GM12878 (cell line): ENCODE results near the gene SYT14. TPM values are rescaled to one million over a fixed set of nuclear protein-coding genes. Genes with fewer than 3 reads are reported as not detected.

ENCODE experiments used
- ATAC-seq: fragments of 200-7000 bp; cut with Tn5 transposase; 3 replicates; pipeline ENCODE4 v1.9.1; 2020; ENCODE audit warnings: mild to moderate bottlenecking, moderate library complexity
- BruUV-seq: library from RNA; stranded (reverse); fragments of 400-500 nt; replicated peaks from 2 replicates; lab custom pipeline; 2021; lab: Mats Ljungman, UMichigan
- CTCF ChIA-PET: fragments of 300-600 bp; sonication (Branson Sonifier 250); formaldehyde crosslinking; extraction: SDS; loops from one replicate; lab custom pipeline; 2021; ENCODE audit warnings: inconsistent platforms; lab: Yijun Ruan, JAX
- POLR2A ChIA-PET: fragments of 350-600 bp; formaldehyde crosslinking; extraction: SDS; loops from one replicate; lab custom pipeline; 2021; ENCODE audit warnings: inconsistent platforms; lab: Charles Lee
- RAD21 ChIA-PET: fragments of 300-600 bp; sonication (Branson Sonifier 250); formaldehyde crosslinking; loops from one replicate; lab custom pipeline; 2023; ENCODE audit warnings: antibody characterized with exemption; ENCODE audit not compliant: unreplicated experiment; lab: Charles Lee
- SMC1A ChIA-PET: fragments of 300-600 bp; sonication (Branson Sonifier 250); formaldehyde crosslinking; loops from one replicate; lab custom pipeline; 2023; ENCODE audit not compliant: unreplicated experiment, uncharacterized antibody; lab: Charles Lee
- DNase-seq: peaks from one replicate; pipeline ENCODE4 v3.0.0-alpha.2; 2011; ENCODE audit warnings: low read depth, low spot score
- FAIRE-seq: peaks from 3 replicates; lab custom pipeline; 2011; peaks lifted over from hg19 to GRCh38; lab: Jason Lieb, UNC
- H2AFZ ChIP-seq: 2 replicates; pipeline ENCODE4 v1.6.0; 2011; ENCODE audit warnings: low read depth, low read length, control low read depth; ENCODE audit not compliant: control insufficient read depth
- H3K27ac ChIP-seq: 2 replicates; pipeline ENCODE4 v1.5.1; 2011; ENCODE audit warnings: control low read depth; ENCODE audit not compliant: control insufficient read depth, insufficient read depth
- H3K27me3 ChIP-seq, 2 experiments: replicated peaks in 1 of 2; 2 replicates each; pipeline versions ENCODE4 v1.6.0 to v1.6.1; 2011; ENCODE audit warnings: low read length in 1 of 2; ENCODE audit not compliant: control insufficient read depth in 2 of 2, insufficient read depth in 2 of 2
- H3K36me3 ChIP-seq, 2 experiments: 2 replicates each; pipeline ENCODE4 v1.5.1; 2011; ENCODE audit warnings: low read length in 1 of 2; ENCODE audit not compliant: control insufficient read depth in 2 of 2, insufficient read depth in 2 of 2
- H3K4me1 ChIP-seq: 2 replicates; pipeline ENCODE4 v1.6.1; 2011; ENCODE audit warnings: mild to moderate bottlenecking, low read length, moderate library complexity, mixed read lengths; ENCODE audit not compliant: control insufficient read depth, insufficient read depth
- H3K4me2 ChIP-seq: 2 replicates; pipeline ENCODE4 v1.6.0; 2011; ENCODE audit warnings: control low read depth; ENCODE audit not compliant: control insufficient read depth, insufficient read depth
- H3K4me3 ChIP-seq: fragments of 200-600 bp; sonication (generic); 2 replicates; pipeline ENCODE4 v1.5.1; 2016
- H3K79me2 ChIP-seq: 2 replicates; pipeline ENCODE4 v1.6.0; 2011; ENCODE audit warnings: low read length; ENCODE audit not compliant: control insufficient read depth, insufficient read depth
- H3K9ac ChIP-seq: 2 replicates; pipeline ENCODE4 v1.8.0; 2011; ENCODE audit warnings: low read length, control low read depth, mixed read lengths; ENCODE audit not compliant: control insufficient read depth, insufficient read depth
- H3K9me3 ChIP-seq: replicated peaks from 3 replicates; pipeline ENCODE4 v1.5.1; 2011; ENCODE audit warnings: mild to moderate bottlenecking, low read length; ENCODE audit not compliant: control insufficient read depth, insufficient read depth
- H4K20me1 ChIP-seq: 2 replicates; pipeline ENCODE4 v1.6.0; 2011; ENCODE audit not compliant: control insufficient read depth, insufficient read depth
- BCLAF1 ChIP-seq: fragments of 450-650 bp; IDR thresholded peaks from 2 replicates; pipeline ENCODE4 v1.6.1; 2017; ENCODE audit warnings: antibody characterized with exemption, mild to moderate bottlenecking, moderate library complexity
- CEBPB ChIP-seq, 2 experiments: fragments of 150-350 bp in 1 of 2; IDR thresholded peaks; 2 replicates each; pipeline ENCODE4 v1.6.1; 2012 to 2014; ENCODE audit warnings: low read depth in 2 of 2, low read length in 2 of 2, borderline replicate concordance in 1 of 2, inconsistent platforms in 1 of 2
- CREM ChIP-seq: IDR thresholded peaks from 2 replicates; pipeline ENCODE4 v1.6.1; 2014; ENCODE audit warnings: antibody characterized with exemption, low read depth
- EED ChIP-seq: sonication (generic); IDR thresholded peaks from 2 replicates; pipeline ENCODE4 v1.6.1; 2016; ENCODE audit warnings: antibody characterized with exemption, low read depth
- HDGF ChIP-seq: fragments of 450-650 bp; IDR thresholded peaks from 2 replicates; pipeline ENCODE4 v1.6.1; 2016; ENCODE audit warnings: antibody characterized with exemption
- MYC ChIP-seq: IDR thresholded peaks from 2 replicates; pipeline ENCODE4 v1.6.1; 2011; ENCODE audit warnings: mild to moderate bottlenecking, low read length, moderate library complexity, inconsistent platforms; ENCODE audit not compliant: insufficient read depth, insufficient replicate concordance, insufficient read length, severe bottlenecking
- PML ChIP-seq: IDR thresholded peaks from 2 replicates; pipeline ENCODE4 v1.6.1; 2012; ENCODE audit warnings: low read length, inconsistent platforms
- POU2F2 ChIP-seq: IDR thresholded peaks from 3 replicates; pipeline ENCODE4 v1.6.1; 2011; ENCODE audit warnings: low read depth, mild to moderate bottlenecking, low read length, borderline replicate concordance
- SMAD1 ChIP-seq: fragments of 450-650 bp; IDR thresholded peaks from 2 replicates; pipeline ENCODE4 v1.6.1; 2018; ENCODE audit warnings: mild to moderate bottlenecking, low read depth; ENCODE audit not compliant: partially characterized antibody
- SMAD5 ChIP-seq: IDR thresholded peaks from 2 replicates; pipeline ENCODE4 v1.6.1; 2016; ENCODE audit warnings: antibody characterized with exemption, low read depth
- WGBS: methylation state at CpG from one replicate; pipeline ENCODE4 v1.1.6; 2016; ENCODE audit warnings: low lambda C conversion rate; ENCODE audit not compliant: insufficient replicate concordance, insufficient coverage; ENCODE audit errors: missing lambda C conversion rate; 5-methylcytosine and 5-hydroxymethylcytosine counted together
- in situ Hi-C: fragments of 300-500 bp; cut with MboI; formaldehyde crosslinking; loops from 9 replicates; pipeline ENCODE4 v1.14.3; 2018; ENCODE audit warnings: mixed read lengths
- intact Hi-C: fragments of 100-400 bp; cut with micrococcal nuclease; formaldehyde crosslinking; loops from one replicate; pipeline ENCODE4 v1.14.2; 2022; ENCODE audit not compliant: unreplicated experiment
- polyA plus RNA-seq, 11 experiments: library from polyadenylated mRNA; depleted of rRNA in 4 of 11; unstranded in 6 of 11; stranded (reverse) in 5 of 11; fragments of >200 nt; fragmentation: Nextera tagmentation in 4 of 11; fragmentation: Illumina TruSeq in 1 of 11; extraction: Ambion mirVana in 4 of 11; extraction: Trizol in 1 of 11; gene quantifications; 1 replicate in 1 of 11; 2 replicates in 10 of 11; pipeline versions ENCODE4 v1.2.1 to v1.2.3, GENCODE V29; 2011 to 2016; ENCODE audit warnings: inconsistent platforms in 2 of 11, missing spikeins in 2 of 11, low read depth in 1 of 11
- total RNA-seq, 4 experiments: library from RNA; depleted of rRNA in 3 of 4; stranded (reverse); fragments of >200 nt in 3 of 4; fragmentation: Illumina TruSeq in 1 of 4; extraction: Trizol in 1 of 4; gene quantifications; 2 replicates each; pipeline versions ENCODE4 v1.2.1 to v1.2.3, GENCODE V29; 2013 to 2021
- TF ChIP-seq, protein P1 (sequence below): IDR thresholded peaks from 2 replicates; pipeline ENCODE4 v1.6.1; 2011; ENCODE audit warnings: borderline replicate concordance, low read depth, mild to moderate bottlenecking, moderate library complexity, low read length; ENCODE audit not compliant: insufficient read depth, poor library complexity, severe bottlenecking

Gene SYT14
- total and polyA plus RNA-seq, 10 of the 15 experiments (the other 5 are each of a cell fraction or from before 2014, with no cell fraction given) = under 0.01 TPM; not detected in 9

- intact Hi-C loops = no loop called here
- no peak for TF ChIP-seq EED
- no peak for TF ChIP-seq SMAD1
- TF ChIP-seq CEBPB (IDR thresholded peaks at IDR 0.05; ENCODE audit: borderline replicate concordance in 1 of 2, low read depth in 2 of 2, low read length in 2 of 2) = no peak
- TF ChIP-seq CREM = no peak
- TF ChIP-seq PML = no peak
- TF ChIP-seq POU2F2 = no peak
- no peak for TF ChIP-seq BCLAF1
- TF ChIP-seq HDGF = no peak
- TF ChIP-seq MYC = no peak
- TF ChIP-seq, protein P1, sequence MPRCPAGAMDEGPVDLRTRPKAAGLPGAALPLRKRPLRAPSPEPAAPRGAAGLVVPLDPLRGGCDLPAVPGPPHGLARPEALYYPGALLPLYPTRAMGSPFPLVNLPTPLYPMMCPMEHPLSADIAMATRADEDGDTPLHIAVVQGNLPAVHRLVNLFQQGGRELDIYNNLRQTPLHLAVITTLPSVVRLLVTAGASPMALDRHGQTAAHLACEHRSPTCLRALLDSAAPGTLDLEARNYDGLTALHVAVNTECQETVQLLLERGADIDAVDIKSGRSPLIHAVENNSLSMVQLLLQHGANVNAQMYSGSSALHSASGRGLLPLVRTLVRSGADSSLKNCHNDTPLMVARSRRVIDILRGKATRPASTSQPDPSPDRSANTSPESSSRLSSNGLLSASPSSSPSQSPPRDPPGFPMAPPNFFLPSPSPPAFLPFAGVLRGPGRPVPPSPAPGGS = no peak
- no peak for TF ChIP-seq SMAD5
- no peaks in the 10 kb centered on the region for H3K27me3 ChIP-seq
- no peak overlapping the region for H2AFZ ChIP-seq
- no peak overlapping the region for H3K4me3 ChIP-seq
- no peaks in the 10 kb centered on the region for H3K9me3 ChIP-seq
- in situ Hi-C loops = no loop called here
- SMC1A ChIA-PET = no interaction called here
- WGBS = 0% methylated on average over 3 of the region's 3 CpGs
- no peak for FAIRE-seq
- DNase-seq = no peak
- ATAC-seq = no peak
- H4K20me1 ChIP-seq = no peaks in the 10 kb centered on the region; the same call in 1 of the 2 replicates
- no peaks in the 10 kb centered on the region for H3K79me2 ChIP-seq
- POLR2A ChIA-PET = no interaction called here
- CTCF ChIA-PET = no interaction called here
- no peak overlapping the region for H3K4me2 ChIP-seq
- H3K4me1 ChIP-seq = no peaks in the 10 kb centered on the region
- no peaks in the 10 kb centered on the region for H3K36me3 ChIP-seq
- RAD21 ChIA-PET = no interaction called here
- H3K27ac ChIP-seq = no peak overlapping the region
- BruUV-seq = no TSS peak
- H3K9ac ChIP-seq = no peak overlapping the region
Measured at GRCh38 chr1:209911746-209912145, 26.3 kb upstream of the SYT14 start.
